GM21423 (cell line): Measurements from ENCODE around the gene MBD1.
"Not testable (repeated sequence)": the region's sequence is repeated elsewhere in the genome, so short reads cannot be mapped to it uniquely, and the experiment has no call there.

ENCODE experiments used
- ATAC-seq: cut with Tn5 transposase; IDR thresholded peaks from one replicate; pipeline ENCODE4 v1.9.1; 2021; ENCODE audit warnings: mild to moderate bottlenecking, moderate library complexity; ENCODE audit not compliant: unreplicated experiment

Gene MBD1

GRCh38 chr18:50275503-50276036 lies 5.8 kb downstream of the MBD1 start:
- ATAC-seq, result no peak

- no peak for ATAC-seq
These were observed 6.4 kb downstream of the MBD1 start for GRCh38 chr18:50274941-50275340.

DNA sequence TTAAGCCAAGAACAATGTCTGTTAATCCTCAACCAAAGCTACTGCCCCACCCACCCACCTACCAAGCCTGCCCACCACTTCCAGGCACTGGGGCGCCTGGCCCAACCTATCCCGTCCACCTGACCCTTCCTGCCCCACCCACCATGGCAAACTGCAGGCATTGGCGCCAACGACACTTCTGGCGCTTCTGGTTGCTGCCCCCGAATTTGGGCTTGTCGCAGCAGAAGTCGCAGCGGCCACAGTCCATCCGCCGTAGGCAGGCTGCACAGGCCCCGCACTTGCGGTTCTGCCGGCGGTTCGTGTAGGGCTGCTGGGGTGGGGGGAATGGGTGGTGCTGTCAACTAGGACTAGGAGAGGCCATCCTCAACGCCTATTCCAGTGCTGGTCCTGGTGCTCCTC lies 7.3 kb downstream of the MBD1 start:
- no peak for ATAC-seq

GRCh38 chr18:50273203-50274043 lies 7.9 kb downstream of the MBD1 start:
- no peak for ATAC-seq

DNA sequence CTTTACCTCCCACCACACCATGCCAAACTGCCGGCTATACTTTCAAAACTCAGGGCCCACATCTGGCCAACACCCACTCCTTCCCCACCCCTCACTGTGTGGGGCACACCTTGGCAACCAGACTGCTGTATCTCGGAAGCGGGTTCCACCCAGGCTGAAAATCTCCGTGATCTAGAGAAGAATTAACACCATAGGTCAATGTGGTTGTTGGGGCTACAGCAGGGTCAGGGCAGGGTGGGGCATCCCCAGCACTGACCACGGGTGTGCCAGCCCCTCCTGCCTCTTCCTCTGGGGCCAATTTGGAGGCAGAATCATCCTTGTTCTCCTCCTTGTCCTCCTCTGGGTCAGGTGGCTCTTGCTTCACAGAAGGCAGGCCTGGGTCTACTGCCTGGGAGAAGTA lies 8.8 kb downstream of the MBD1 start:
- ATAC-seq, result no peak

- ATAC-seq, result peak; percentile 73
These were observed 13.1 kb downstream of the MBD1 start for GRCh38 chr18:50268022-50268747.

- ATAC-seq, result peak; percentile 83
These were observed 15.0 kb downstream of the MBD1 start, which contains the start of gene CFAP53 for GRCh38 chr18:50266248-50266704. Gene CFAP53 (minus strand): TSS chr18:50266495. CDS start chr18:50266404, 91 bp downstream.

DNA sequence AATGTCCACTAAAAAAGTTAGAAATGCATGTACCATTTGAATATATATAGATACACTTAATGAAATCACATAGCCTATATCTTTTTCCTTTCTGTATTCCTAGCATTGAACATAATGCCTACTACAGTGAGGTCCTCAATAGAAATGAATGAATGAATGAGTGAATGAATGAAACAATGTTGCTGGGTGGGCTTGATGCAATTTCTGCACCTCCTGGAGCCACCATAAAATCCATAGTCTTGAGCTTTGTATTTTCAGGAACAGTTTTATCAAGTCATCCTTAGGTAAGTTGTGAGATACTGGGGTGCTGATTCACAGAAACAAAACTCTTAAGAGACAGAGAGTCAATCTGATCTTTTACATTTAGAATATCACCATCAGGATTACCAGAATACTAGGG lies 18.3 kb downstream of the MBD1 start:
- ATAC-seq, result no peak

DNA sequence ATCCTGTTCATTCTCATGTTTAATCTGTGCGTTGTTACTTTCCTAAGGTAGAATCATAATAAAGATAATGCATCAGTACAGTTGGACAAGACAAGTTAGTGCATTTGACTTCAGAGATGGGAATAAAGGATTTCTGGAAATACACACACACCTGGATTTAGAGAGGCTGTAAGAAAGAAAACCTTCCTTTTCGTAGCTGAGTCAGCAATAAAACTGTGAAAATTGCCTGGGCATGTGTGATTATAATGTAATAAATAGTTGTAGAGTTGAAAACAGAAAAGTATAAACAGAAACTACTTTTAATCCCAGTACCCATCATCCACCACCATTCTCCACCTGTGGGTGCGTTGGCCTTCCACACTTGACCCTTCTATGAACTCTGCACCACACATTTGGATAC lies 30.4 kb downstream of the MBD1 start:
- ATAC-seq, result no peak

GRCh38 chr18:50249576-50249975 lies 31.7 kb downstream of the MBD1 start:
- no peak for ATAC-seq

GRCh38 chr18:50247561-50247960 lies 33.8 kb downstream of the MBD1 start:
- no peak for ATAC-seq

DNA sequence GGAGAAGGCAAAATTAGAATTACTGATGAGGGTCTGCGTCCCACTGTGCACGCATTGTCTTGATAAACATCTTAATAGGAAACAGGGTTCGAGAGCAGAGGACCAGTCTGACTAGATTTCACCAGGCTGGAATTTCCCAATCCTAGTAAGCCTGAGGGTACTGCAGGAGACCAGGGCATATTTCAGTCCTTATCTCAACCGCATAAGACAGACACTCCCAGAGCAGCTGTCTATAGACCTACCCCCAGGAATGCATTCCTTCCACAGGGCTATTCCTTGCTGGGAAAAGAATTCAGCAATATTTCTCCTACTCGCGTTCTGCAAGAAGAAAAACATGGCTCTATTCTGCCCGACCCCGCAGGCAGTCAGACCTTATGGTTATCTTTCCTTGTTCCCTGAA lies 39.6 kb downstream of the MBD1 start:
- not testable (repeated sequence) for ATAC-seq

GRCh38 chr18:50240080-50240563 lies 41.2 kb downstream of the MBD1 start:
- no peak for ATAC-seq

DNA sequence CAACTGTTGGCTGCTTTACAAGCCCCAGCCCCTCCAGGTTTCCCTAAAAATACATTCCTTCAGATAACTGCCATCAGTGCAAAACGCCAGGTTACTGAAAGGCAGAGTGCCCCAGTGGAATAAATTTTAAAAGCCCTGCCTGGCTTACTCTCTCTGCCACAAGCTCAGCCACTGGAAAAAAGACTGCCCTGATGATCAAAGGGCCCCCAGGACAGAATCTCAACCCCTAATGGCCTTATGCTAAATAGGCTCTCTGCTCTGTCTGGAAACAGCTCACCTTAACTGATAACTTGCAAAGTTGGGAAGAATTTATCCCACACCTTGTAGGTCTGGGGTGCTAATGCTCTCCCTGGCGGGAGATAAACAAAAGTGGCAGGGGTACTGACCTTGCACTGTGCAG lies 48.9 kb downstream of the MBD1 start:
- no peak for ATAC-seq

DNA sequence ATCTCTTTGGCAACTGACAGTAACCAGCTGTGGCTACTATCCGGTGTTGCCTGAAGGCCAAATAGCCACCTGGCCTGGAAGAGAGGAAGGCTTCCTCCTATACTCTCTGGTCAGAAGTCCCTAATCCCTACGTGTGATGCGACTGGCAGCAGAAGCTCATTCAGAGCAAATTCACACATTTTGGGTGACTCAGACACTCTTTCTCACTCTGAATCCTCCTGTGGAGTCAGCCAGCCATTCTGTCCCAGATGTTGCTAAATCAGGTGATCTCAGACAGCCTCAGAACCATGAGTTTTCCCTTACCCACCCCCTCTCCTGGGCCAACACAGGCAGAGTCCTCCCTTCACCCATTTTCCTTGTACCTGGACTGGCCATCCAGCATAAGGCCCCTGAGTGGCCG lies 49.7 kb downstream of the MBD1 start:
- ATAC-seq, result no peak

DNA sequence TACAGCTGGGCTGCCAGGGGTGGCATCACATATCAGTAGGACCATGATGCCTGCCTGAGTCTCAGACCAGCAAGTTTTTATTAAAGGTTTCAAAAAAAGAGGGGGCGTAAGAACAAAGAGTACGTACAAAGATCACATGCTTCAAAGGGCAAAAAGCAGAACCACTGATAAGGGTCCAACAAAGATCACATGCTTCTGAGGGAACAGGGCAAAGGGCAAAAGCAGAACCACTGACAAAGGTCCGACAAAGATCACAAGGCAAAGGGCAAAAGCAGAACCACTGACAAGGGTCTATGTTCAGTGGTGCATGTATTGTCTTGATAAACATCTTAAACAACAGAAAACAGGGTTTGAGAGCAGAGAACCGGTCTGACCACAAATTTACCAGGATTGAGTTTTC lies 61.1 kb downstream of the MBD1 start:
- not testable (repeated sequence) for ATAC-seq
